Measurements from ENCODE around the gene RRP36.

DNA sequence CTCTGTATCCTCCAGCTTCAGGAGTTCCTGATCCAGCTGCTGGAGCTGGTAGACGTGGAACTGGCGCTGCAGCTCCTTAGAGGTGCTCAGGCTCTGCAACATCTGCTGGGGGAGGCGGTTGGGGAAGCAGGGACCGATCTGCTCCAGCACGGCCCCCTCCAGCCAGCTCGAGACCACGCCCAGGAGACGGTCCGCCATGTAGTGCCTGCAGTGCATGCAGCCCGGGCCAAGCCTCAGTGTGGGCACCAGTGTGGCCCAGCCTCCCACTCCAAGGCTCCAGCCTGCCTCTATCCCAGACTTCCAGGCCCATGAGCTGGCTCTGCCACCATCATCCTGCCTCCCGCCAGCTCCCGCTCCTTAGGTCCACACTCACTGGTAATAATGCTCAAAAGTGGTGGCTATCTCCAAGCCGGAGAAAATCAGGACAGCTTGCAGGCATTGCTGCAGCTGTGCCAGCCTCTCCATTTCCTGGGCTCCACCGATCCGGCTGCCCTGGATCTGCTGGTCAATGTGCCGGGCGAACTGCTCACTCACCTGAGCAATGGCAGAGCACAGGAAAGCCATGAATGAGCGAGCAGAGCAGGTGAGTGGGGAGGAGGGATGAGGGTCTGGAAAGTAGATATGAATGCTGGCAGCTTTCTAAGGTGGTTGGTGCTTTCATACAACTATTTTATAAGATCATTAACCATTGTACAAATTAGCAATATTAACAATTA, 19.3 kb downstream of the RRP36 start:
- no peak for TF ChIP-seq POLR2A (IDR thresholded peaks at IDR 0.05)
- TF ChIP-seq, protein P1, sequence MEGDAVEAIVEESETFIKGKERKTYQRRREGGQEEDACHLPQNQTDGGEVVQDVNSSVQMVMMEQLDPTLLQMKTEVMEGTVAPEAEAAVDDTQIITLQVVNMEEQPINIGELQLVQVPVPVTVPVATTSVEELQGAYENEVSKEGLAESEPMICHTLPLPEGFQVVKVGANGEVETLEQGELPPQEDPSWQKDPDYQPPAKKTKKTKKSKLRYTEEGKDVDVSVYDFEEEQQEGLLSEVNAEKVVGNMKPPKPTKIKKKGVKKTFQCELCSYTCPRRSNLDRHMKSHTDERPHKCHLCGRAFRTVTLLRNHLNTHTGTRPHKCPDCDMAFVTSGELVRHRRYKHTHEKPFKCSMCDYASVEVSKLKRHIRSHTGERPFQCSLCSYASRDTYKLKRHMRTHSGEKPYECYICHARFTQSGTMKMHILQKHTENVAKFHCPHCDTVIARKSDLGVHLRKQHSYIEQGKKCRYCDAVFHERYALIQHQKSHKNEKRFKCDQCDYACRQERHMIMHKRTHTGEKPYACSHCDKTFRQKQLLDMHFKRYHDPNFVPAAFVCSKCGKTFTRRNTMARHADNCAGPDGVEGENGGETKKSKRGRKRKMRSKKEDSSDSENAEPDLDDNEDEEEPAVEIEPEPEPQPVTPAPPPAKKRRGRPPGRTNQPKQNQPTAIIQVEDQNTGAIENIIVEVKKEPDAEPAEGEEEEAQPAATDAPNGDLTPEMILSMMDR (IDR thresholded peaks at IDR 0.05): no peak

Data from right lobe of liver (tissue), 4 donors.